ENCODE results near the gene ZNF462. TPM values are rescaled to one million over a fixed set of nuclear protein-coding genes. Genes with fewer than 3 reads are reported as not detected.
A peak's percentile ranks its signal among the peaks of the same experiment; 100 is the strongest.

ZNF462 gene
- total RNA-seq, 1 donor from 2014 or later: 4.2 TPM

DNA sequence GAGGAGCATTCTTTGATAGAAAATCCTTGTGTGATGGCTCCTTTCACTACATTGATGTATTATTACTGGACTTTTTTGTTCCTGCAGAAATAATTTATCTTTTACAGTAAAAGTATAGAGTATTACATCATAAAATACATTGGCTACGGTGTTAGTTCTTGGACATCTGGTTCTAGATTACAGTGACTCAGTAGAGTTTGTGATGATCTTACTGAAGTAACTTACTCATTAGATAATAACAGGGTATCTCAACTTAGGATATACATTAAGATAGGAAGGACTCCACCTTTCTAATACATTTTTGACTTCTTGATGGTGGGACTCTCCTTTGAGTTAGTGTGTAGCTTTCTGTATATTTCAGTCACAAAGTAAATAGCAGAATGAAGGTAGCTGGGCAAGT, 59.1 kb downstream of the ZNF462 start:
- DNase-seq (ENCODE audit: low read depth in 2 of 2): no peak

DNA sequence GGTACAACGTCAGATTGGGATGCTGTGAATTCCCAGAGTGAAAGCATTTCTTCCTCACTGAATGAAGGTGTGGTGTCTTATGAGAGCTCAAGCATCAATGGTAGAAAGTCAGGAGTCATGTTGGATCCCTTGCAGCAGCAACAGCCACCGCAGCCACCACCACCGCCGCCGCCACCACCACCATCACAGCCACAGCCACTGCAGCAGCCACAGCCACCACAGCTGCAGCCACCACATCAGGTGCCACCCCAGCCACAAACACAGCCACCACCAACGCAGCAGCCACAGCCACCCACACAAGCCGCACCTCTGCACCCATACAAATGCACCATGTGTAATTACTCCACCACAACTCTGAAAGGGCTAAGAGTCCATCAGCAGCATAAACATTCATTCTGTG, 62.4 kb downstream of the ZNF462 start:
- DNase-seq (ENCODE audit: low read depth in 2 of 2): no peak

DNA sequence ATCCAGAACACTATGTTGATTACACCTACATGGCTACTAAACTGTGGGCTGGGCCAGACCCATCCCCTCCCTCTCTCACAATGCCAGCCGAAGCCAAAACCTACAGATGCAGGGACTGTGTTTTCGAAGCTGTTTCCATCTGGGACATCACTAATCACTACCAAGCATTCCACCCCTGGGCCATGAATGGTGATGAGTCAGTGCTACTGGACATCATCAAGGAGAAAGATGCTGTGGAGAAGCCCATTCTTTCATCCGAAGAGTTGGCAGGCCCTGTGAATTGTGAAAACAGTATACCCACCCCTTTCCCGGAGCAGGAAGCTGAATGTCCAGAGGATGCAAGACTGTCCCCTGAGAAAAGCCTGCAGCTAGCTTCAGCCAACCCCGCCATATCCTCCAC, 65.0 kb downstream of the ZNF462 start:
- no peak for DNase-seq (ENCODE audit: low read depth in 2 of 2)

DNA sequence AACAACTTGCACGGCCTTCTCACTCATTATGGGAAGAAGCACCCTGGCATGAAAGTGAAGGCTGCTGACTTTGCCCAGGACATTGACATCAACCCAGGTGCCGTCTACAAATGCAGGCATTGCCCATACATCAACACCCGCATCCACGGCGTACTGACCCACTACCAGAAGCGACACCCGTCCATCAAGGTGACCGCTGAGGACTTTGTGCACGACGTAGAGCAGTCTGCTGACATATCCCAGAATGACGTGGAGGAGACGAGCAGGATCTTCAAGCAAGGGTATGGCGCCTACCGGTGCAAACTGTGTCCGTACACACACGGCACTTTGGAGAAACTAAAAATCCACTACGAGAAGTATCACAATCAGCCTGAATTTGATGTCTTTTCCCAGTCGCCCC, 65.4 kb downstream of the ZNF462 start:
- DNase-seq (ENCODE audit: low read depth in 2 of 2): no peak

DNA sequence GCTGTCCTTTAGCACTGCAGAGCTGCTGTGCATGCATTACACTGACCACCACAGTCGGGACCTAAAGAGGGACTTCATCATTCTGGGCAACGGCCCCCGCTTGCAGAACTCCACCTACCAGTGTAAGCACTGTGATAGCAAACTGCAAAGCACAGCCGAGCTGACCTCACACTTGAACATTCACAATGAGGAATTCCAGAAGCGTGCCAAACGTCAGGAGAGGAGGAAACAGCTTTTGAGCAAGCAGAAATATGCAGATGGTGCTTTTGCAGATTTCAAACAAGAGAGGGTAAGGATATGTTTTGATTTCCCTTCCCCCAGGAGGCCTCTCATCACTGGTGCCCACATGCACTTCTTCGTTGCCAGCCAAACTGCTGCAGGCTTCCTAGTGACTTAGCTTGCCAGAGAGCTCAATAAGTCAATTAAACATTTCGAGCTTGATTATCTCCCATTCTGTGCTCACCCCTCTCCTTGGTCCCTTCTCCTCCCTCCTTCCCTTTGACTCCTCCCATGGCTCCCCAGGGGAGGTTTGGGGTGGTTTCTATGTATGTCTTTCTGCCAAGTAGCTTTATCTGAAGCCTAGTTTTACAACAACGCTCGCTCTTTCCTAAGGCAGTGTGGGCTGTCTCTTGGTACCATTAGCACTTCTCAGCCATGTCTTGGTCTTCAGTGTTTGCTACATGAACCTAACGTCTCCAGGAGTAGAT, 66.7 kb downstream of the ZNF462 start:
- peak; percentile 30 to 69 for DNase-seq (ENCODE audit: low read depth in 2 of 2)

DNA sequence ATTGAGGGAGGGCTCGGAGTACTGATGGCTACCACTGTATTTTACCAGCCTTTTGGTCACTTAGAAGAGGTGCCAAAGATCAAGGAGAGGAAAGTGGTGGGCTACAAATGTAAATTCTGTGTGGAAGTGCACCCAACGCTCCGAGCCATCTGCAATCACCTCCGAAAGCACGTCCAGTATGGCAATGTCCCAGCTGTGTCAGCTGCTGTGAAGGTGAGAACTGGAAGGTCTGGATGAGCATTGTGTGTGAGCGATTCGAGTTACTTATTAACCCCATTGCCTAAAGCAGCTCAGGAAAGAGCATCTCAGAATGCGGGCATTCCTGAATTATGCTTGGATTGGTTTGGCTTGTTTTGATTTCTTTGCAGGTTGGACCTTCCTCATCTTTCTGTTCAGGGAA, 67.5 kb downstream of the ZNF462 start:
- no peak for DNase-seq (ENCODE audit: low read depth in 2 of 2)

DNA sequence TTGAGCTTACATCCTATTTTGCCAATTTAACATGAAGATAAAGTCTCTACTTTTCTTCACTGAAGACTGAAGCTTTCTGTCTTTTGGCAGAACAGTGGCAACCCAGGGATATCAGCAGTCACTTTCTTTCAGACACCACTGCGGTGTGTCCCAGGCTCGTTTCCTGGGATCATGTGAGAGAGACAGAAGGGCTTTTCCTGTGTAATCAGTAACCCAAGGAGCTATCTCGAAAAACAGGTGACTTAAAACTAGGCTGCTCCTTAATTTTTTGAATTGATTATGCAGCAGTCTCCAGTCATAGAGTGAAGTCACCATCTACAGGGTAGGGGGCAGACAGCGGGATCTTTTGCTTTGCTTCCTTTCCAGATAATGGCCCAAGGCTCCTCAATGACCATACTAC, 68.5 kb downstream of the ZNF462 start:
- no peak for DNase-seq (ENCODE audit: low read depth in 2 of 2)

DNA sequence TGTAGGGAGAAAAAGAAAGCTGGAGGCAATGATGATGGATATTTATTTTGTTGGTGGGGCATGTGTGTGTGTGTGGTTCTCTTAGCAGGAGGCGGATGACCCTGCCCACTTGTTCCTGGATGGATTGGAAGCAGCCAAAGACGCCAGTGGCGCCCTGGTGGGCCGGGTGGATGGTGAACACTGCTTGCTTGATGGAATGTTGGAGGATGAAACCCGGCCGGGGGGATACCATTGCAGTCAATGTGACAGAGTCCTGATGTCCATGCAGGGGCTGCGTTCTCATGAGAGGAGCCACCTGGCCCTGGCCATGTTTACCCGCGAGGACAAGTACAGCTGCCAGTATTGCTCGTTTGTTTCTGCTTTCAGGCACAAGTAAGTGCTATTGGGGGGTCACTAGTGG, 69.2 kb downstream of the ZNF462 start:
- no peak for DNase-seq (ENCODE audit: low read depth in 2 of 2)

DNA sequence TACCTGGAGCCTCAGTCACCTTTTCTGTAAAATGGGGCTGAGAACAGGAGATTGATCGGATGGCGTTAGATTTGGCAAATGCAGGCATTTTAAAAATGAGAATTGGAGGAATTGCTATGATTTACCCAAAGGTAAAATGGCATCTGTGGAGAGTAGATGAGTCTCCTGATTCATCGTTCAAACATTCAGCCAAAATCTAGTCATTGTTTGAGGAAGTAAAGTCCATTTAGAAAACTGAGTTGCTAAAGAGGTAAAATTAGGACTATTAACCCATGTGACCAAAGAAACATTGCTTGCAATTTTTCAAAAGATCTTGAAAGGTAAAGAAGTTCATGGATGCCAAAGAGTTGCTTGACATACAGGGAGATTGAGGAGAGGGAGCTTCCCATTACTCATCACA, 69.7 kb downstream of the ZNF462 start:
- DNase-seq (ENCODE audit: low read depth in 2 of 2): no peak

DNA sequence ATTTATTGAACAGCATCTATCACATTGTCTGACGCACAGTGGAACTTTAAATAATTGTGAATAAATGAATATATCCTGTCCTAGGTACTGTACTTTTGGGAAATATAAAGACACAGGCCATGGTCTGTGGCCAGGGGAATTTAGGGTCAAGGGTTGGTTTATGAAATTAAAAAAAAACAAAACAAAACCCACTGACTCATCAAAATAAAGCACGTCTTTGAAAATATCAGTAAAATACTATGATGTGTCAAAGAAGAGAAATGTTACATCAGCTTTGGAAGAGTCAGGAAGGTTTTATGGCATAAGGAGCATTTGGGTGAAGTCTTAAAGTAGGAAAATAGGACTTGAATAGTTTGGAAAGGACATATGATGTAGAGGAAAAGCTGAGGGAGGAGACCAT, 70.5 kb downstream of the ZNF462 start:
- no peak for DNase-seq (ENCODE audit: low read depth in 2 of 2)

DNA sequence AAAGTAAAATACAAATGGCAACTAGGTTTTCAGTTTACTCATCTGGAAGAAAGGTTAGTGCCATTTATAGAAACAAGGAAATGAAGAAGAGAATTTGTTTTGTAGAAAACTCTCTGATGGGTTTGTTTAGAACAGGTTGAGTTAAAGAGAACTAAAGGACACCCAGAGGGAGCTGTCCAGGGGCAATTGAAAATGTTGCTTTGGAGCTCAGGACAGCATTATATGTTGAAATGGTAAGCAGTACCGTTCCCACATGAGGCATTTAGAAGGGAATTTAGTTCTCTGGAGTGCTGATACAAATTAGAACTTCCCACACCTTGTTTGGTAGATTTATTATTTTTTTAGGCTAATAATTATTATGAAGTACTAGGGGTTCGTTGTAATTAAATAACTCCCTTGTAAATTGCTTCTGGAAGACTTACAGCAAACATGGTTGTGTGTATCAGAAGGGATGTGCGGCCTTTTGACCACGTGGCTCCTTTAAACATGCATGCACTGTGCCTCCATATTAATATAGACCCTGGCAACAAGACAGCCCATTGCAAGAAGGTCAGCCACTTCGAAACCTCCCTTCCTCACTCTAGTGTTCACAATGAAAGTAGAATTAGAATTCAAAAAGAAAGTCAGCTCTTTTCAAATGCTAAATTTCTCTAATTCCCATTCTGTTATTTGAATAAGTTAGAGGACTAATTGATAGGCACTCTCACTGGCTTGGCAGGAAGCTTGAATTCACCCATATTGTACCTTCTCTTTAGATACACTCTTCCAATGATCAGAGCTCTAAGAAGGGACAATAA, 71.7 kb downstream of the ZNF462 start:
- DNase-seq (ENCODE audit: low read depth in 2 of 2): no peak

DNA sequence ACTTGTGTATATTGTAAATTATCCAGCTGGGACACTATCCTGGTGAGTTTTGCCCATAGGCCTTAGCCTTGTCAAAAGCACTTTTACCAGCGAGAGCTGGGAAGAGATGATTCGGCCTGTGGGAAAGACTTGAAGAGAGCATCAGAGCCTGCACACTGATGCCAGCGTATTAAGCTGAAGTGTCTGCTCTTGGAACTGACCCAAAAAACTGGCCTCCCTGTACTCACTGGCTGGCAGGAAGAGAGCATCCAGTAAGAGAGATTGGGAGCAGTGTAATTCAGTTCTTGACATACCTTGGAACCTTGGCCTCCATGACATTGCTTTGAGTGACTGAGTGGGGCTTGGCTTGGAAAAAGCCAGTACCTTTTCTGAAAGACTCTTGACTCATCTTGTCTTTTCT, 73.7 kb downstream of the ZNF462 start:
- no peak for DNase-seq (ENCODE audit: low read depth in 2 of 2)

DNA sequence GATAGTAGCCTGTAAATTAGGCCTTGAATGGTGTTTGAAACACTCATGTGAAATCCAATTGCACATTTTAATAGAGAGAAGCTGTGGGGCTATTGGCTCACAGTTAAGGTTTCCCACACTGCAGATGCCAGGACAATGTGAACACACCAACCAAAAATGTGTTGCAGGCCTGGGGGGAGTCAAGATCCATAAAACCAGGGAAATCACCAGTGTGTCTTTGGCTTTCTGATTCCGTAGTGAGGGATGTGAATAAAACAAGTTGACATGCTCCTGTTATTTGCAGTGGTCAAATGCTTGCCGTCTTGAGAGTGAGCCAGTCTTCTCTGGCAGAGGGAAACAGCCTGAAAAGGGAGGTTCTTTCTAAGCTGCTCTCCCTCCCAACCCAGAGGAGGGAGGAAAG, 79.0 kb downstream of the ZNF462 start:
- DNase-seq (ENCODE audit: low read depth in 2 of 2): no peak

DNA sequence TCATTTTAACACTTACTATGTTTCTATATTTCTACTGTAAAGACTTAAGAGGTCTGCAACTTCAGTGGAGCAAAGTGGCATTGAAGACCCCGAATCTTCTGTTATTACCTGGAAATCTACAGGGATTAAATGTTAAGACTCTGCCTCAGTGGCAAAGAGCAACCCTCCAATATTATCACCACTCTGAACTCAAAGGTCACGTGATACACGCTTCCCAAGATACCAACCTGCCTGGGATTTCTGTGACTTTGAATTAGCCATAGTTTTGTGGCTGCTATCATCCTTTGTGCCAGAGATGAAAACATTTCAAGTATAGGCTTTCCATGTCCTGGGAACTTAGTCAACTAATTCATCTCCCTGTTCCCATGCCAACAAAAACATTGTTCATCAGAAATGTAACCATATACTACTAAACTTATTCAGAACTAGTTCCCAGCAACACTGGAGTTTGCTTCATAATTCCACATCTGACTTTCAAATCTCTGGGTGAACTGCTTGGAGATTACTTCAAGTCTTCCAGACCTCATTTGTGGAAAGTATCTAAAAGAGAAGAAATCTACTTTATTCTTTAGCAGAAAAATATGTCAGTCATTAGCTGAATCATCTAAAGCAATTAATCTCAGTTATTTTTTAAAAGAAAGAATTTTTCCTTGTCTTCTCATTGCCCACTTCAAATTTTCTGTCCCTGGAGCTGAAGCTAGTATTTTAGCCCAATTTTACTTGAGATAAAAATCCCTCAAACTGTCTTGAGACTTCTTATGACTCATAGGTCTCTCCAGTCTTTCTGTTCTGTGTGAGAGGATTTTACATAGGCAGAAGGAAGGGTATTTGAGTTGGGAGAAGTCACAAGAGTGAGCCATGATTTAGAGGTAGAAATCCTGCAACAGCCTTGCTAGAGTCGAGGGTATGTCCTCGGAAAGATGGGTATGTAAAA, 83.0 kb downstream of the ZNF462 start:
- DNase-seq (ENCODE audit: low read depth in 2 of 2): peak; percentile 43 to 60

DNA sequence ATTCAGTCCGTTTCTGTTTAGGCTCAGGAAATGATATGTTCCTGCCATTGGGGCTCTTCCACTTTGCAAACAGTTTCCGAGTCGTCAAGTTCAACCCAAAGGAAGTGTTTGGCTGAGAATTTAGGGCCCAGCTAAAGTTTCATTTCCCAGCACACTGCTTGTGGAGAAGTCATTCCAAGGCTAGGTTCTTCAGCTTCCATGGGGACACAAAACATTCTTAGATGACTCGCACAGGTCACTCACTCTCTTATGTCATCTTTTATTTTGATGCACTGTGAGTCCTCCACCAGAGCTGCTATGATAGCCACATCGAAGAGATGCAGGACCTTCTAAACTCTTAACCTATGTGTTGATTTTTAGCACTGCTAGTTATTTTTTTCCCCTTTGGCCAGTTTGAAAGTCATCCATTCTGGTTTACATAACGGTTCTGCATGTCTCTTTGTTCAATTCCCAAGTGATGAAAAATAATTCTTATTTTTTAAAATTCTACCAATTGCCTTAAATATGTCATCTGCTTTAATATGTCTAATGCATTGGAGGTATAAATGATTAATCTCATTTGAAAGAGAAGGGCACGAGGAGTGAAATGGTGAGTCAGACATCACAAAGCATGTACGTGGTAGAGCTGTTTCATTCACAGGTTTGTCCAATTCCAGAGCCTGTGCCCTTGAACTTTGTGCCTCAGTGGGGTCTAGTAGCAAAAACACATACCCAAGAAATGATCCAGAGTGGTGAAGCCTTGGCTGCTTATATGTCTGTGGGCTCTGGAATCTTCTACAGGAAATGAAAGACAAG, 84.3 kb downstream of the ZNF462 start:
- peak; percentile 36 to 72 for DNase-seq (ENCODE audit: low read depth in 2 of 2)

DNA sequence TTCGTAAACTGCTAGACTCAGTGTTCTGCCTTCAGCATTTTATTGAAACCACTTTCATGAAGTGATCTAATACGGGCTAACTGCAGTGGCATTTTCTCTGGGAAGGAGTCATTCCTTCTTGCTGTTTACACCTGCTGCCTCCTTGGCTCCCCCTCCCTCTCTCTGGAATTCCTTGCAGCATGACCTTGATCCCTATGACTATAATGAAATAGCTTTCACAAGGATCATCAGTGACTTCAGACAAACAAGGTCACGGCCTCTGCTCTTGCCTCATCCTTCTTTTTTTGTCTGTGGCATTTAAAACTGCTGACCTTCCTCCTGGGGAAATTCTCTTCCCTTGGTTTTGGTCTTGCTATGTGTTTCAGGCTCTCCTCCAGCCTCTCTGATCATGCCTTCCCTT, 90.2 kb downstream of the ZNF462 start:
- DNase-seq (ENCODE audit: low read depth in 2 of 2): peak in 1 of 2 donors; percentile 38

DNA sequence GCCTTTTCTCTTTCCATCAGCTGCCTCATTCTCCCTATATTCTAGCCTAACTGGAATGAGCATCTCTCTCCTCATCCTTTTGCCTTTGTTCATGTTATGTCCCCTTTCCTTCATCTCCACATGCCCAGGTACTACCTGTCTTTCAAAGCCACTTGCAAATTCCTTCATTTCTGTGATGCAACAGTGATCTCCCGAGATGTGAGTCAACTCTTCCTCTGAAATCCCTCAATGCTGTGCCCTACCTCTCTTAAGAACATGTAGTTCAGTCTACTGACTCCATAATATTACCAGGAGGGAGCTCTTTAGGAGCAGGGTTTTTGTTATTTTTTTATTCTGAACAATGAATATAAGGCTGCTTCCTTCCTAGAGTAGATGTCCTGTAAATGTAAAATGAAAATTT, 91.6 kb downstream of the ZNF462 start:
- no peak for DNase-seq (ENCODE audit: low read depth in 2 of 2)

DNA sequence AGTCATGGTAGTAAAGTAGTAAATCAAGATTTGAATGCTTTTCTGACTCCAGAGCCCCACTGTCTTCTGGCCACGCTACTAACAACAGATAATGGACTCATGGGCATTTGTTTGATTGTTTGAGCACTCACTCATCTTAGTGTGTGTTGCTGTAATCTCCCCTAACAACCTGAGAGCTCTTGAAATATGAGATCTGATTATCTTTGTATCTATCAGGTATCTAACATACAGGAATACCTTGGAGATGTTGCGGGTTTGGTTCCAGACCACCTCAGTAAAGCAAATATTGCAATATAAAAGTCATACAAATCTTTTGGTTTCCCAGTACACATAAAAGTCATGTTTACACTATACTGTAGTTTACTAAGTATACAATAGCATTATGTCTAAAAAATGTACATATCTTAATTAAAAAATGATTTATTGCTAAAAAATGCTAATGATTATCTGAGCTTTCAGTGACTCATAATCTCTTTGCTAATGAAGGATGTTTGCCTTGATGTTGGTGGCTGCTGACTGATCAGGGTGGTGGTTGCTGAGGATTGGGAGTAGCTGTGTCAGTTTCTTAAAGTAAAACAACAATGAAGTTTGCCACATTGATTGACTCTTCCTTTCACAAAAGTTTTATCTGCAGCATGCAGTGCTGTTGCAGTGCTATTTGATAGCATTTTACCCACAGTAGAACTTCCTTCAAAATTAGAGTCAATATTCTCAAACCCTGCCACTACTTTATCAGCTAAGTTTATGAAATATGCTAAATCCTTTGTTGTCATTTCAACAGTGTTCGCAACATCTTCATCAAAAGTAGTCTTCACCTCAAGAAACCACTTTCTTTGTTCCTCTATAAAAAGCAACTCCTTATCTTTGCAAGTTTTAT, 92.2 kb downstream of the ZNF462 start:
- no peak for DNase-seq (ENCODE audit: low read depth in 2 of 2)

DNA sequence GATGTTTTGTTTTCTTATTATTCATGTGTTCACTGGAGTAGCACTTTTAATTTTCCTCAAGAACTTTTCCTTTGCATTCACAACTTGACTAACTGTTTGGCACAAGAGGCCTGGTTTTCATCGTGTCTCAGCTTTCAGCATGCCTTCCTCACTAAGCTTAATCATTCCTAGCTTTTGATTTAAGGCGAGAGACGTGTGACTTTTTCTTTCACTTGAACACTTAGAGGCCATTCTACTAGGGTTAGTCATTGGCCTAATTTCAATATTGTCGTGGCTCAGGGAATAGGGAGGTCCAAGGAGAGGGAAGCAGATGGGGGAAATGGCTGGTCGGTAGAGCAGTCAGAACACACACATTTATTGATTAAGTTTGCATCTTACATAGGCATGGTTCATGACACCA, 94.0 kb downstream of the ZNF462 start:
- no peak for DNase-seq (ENCODE audit: low read depth in 2 of 2)

DNA sequence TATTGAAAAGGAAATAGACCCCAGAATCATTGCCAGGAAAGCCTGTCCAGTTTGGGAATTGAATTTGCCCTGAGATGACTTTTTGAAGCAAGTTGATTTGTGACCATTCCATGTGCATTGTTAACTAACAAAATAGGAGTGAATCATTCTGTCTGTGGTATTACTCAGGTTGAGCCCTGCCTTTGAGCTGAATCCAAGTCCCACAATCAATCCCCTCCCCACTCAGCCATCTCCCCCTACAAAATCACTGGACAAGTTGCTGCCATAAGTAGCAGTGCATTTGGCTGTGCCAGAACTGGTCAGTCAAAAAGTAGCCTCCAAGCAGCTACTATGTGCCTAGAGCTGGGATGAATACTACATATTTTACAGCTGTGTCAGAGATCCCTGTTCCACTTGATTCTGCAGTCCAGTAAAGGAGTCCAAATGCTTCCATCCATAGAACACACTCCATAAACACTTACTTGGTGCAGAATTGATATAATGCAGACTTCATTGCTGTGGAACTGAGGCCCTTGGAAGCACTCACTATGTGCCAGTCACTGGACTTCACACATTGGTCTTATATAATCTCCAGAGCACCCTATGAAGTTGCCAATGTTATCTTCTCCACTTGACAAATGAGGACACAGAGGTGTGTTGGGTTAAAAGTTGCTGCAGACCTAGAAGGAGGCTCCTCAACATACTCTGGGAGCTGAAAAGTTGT, 96.1 kb downstream of the ZNF462 start:
- DNase-seq (ENCODE audit: low read depth in 2 of 2): no peak

Measured in lung microvascular endothelial cell (primary cell).